HFFc6 (cell line): ENCODE results near the gene UBE3A. TPM values are rescaled to one million over a fixed set of nuclear protein-coding genes. Genes with fewer than 3 reads are reported as not detected.

ENCODE experiments used
- DNase-seq: peaks from one replicate; pipeline ENCODE4 v3.0.0-alpha.2; 2018
- H3K27ac Mint-ChIP-seq: 2 replicates; pipeline ENCODE4 v1.8.0; 2020; ENCODE audit warnings: mild to moderate bottlenecking, mixed read lengths
- H3K27me3 Mint-ChIP-seq: 2 replicates; pipeline ENCODE4 v1.8.0; 2021; ENCODE audit warnings: mild to moderate bottlenecking, moderate library complexity, mixed read lengths; ENCODE audit not compliant: insufficient read depth
- H3K36me3 Mint-ChIP-seq: 2 replicates; pipeline ENCODE4 v1.8.0; 2021; ENCODE audit warnings: low read depth, mixed read lengths
- H3K4me1 Mint-ChIP-seq: 2 replicates; pipeline ENCODE4 v1.8.0; 2020; ENCODE audit warnings: low read depth, mixed read lengths
- H3K4me3 Mint-ChIP-seq: 2 replicates; pipeline ENCODE4 v1.8.0; 2020; ENCODE audit warnings: mild to moderate bottlenecking, moderate library complexity, mixed read lengths
- H3K9me3 Mint-ChIP-seq: 2 replicates; pipeline ENCODE4 v1.8.0; 2020; ENCODE audit warnings: mild to moderate bottlenecking, mixed read lengths
- CTCF ChIP-seq: fragments of 200-600 bp; sonication (generic); IDR thresholded peaks from 2 replicates; pipeline ENCODE4 v1.5.0; 2021; ENCODE audit warnings: antibody characterized with exemption, mild to moderate bottlenecking
- total RNA-seq, 6 experiments: library from RNA; stranded (reverse); fragmentation: NEBNext Ultra II Directional; extraction: Animal tissue kit (Norgen Biotek cat#: 25700); gene quantifications; 2 replicates in 1 of 6; 3 replicates in 5 of 6; pipeline ENCODE4 v1.2.3, GENCODE V29; 2021

The UBE3A gene
- total RNA-seq, 6 experiments from 2014 or later = 74.9 to 82.6 (median 81.1) TPM

DNA sequence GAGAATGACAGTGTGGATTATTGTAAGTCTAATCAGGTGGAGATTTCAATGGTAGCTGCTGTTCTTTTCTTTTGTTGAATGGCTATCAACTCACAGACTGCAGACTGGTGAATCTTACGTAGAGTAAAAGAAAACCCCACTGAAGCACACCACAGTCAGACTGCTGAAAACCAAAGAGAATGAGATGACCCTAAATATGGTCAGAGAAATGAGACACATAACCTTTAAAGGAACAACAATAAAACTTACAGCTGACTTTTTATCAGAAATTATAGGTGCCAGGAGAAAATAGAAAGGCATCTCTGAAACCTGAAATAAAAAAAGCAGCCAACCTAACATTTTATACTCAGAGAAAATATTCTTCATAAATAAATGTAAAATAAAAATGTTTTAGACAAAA, 12.7 kb upstream of the UBE3A start:
- Mint-ChIP-seq H3K27me3 (no peaks in the 10 kb centered on the region; the same call in 1 of the 2 replicates), H3K9me3 (peaks cover 7% of the 10 kb centered on the region), H3K4me3 (no peak overlapping the region), H3K4me1 (peaks cover 4% of the 10 kb centered on the region), H3K27ac (no peak overlapping the region), H3K36me3 (no peaks in the 10 kb centered on the region; the same call in 1 of the 2 replicates)
- TF ChIP-seq CTCF = no peak
- no peak for DNase-seq

- Mint-ChIP-seq H3K4me3 (no peak overlapping the region), H3K9me3 (peaks cover 7% of the 10 kb centered on the region), H3K36me3 (no peaks in the 10 kb centered on the region; the same call in 1 of the 2 replicates), H3K27me3 (no peaks in the 10 kb centered on the region; the same call in 1 of the 2 replicates), H3K4me1 (no peaks in the 10 kb centered on the region), H3K27ac (no peak overlapping the region)
- no peak for DNase-seq
- TF ChIP-seq CTCF = no peak
Observed at GRCh38 chr15:25450163-25450562, 11.3 kb upstream of the UBE3A start.

- H3K27me3 Mint-ChIP-seq = peaks cover 2% of the 10 kb centered on the region; the same call in 1 of the 2 replicates
- H3K27ac Mint-ChIP-seq = no peak overlapping the region
- peaks cover 2% of the 10 kb centered on the region; the same call in 1 of the 2 replicates for H3K9me3 Mint-ChIP-seq
- no peak overlapping the region for H3K4me3 Mint-ChIP-seq
- no peak for TF ChIP-seq CTCF
- no peak for DNase-seq
- H3K36me3 Mint-ChIP-seq = no peaks in the 10 kb centered on the region; the same call in 1 of the 2 replicates
- H3K4me1 Mint-ChIP-seq = no peaks in the 10 kb centered on the region
Observed at GRCh38 chr15:25446076-25446475, 7.3 kb upstream of the UBE3A start.

DNA sequence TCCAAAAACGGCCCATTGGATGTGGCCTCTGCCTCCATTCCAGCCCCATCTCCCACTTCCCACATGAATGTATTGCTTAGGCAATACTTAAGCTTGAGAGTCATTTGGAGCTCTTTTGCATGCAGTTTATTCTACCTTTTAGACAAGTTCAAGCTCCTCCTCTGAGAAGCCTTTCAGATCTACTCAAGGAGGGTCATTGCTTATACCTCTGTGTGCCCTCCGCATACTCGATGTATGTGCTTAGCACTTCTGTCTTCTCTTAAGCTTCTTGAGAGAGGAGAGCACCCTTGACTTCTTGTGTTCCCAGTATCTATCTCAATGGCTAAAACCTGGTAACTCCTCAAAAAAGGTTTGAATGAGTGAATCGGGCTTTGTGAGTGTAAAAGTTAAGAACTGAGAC, 6.6 kb upstream of the UBE3A start:
- Mint-ChIP-seq H3K4me1 (no peaks in the 10 kb centered on the region), H3K27me3 (peaks cover 2% of the 10 kb centered on the region; the same call in 1 of the 2 replicates), H3K27ac (no peak overlapping the region), H3K9me3 (no peaks in the 10 kb centered on the region; the same call in 1 of the 2 replicates), H3K4me3 (no peak overlapping the region), H3K36me3 (no peaks in the 10 kb centered on the region)
- no peak for DNase-seq
- TF ChIP-seq CTCF = no peak

- peaks cover 2% of the 10 kb centered on the region; the same call in 1 of the 2 replicates for H3K27me3 Mint-ChIP-seq
- peaks cover 3% of the 10 kb centered on the region for H3K36me3 Mint-ChIP-seq
- peaks cover 13% of the 10 kb centered on the region for H3K4me1 Mint-ChIP-seq
- no peak for TF ChIP-seq CTCF
- H3K27ac Mint-ChIP-seq = no peak overlapping the region
- no peaks in the 10 kb centered on the region for H3K9me3 Mint-ChIP-seq
- H3K4me3 Mint-ChIP-seq = no peak overlapping the region
- DNase-seq = no peak
Observed at GRCh38 chr15:25441111-25441510, 2.3 kb upstream of the UBE3A start.
